H9 (cell line): ENCODE results near the gene MRAS. TPM values are rescaled to one million over a fixed set of nuclear protein-coding genes. Genes with fewer than 3 reads are reported as not detected.

Experiments used
- DNase-seq: peaks from one replicate; pipeline ENCODE4 v3.0.0-alpha.2; 2017
- H2AFZ ChIP-seq: one replicate; pipeline ENCODE4 v1.6.1; 2013; ENCODE audit warnings: mild to moderate bottlenecking, low read length, control low read depth, moderate library complexity
- H2AK5ac ChIP-seq: 2 replicates; pipeline ENCODE4 v1.6.1; 2013; ENCODE audit warnings: low read length, control low read depth, mixed read lengths; ENCODE audit not compliant: insufficient read length
- H2BK120ac ChIP-seq: one replicate; pipeline ENCODE4 v1.6.1; 2013; ENCODE audit warnings: low read depth, mild to moderate bottlenecking, low read length, control low read depth, inconsistent platforms; ENCODE audit not compliant: poor library complexity, severe bottlenecking
- H2BK12ac ChIP-seq: 2 replicates; pipeline ENCODE4 v1.6.1; 2013; ENCODE audit warnings: low read length, control low read depth, mixed read lengths, low read depth; ENCODE audit not compliant: insufficient read length
- H2BK15ac ChIP-seq: 2 replicates; pipeline ENCODE4 v1.6.1; 2013; ENCODE audit warnings: low read depth, low read length, control low read depth
- H2BK20ac ChIP-seq: one replicate; pipeline ENCODE4 v1.6.1; 2013; ENCODE audit warnings: low read depth, mild to moderate bottlenecking, low read length, control low read depth, inconsistent platforms; ENCODE audit not compliant: poor library complexity, severe bottlenecking
- H2BK5ac ChIP-seq: 2 replicates; pipeline ENCODE4 v1.6.1; 2013; ENCODE audit warnings: low read length, control low read depth, mixed read lengths; ENCODE audit not compliant: insufficient read length
- H3K14ac ChIP-seq: 2 replicates; pipeline ENCODE4 v1.6.1; 2013; ENCODE audit warnings: low read length, control low read depth; ENCODE audit not compliant: insufficient read depth
- H3K18ac ChIP-seq: 2 replicates; pipeline ENCODE4 v1.6.1; 2013; ENCODE audit warnings: low read depth, mild to moderate bottlenecking, mixed read lengths, low read length, control low read depth; ENCODE audit not compliant: insufficient read length
- H3K23ac ChIP-seq: 2 replicates; pipeline ENCODE4 v1.6.1; 2013; ENCODE audit warnings: low read length, control low read depth, mixed read lengths, low read depth; ENCODE audit not compliant: insufficient read length
- H3K23me2 ChIP-seq: 2 replicates; pipeline ENCODE4 v1.6.1; 2013; ENCODE audit warnings: low read depth, mild to moderate bottlenecking, mixed read lengths, low read length, control low read depth; ENCODE audit not compliant: insufficient read length, poor library complexity, severe bottlenecking
- H3K27ac ChIP-seq: 2 replicates; pipeline ENCODE4 v1.5.1; 2013; ENCODE audit warnings: low read length, control low read depth, mixed read lengths, low read depth; ENCODE audit not compliant: insufficient read length
- H3K27me3 ChIP-seq: 2 replicates; pipeline ENCODE4 v1.6.1; 2013; ENCODE audit warnings: low read length, control low read depth, inconsistent platforms; ENCODE audit not compliant: insufficient read depth
- H3K4ac ChIP-seq: 2 replicates; pipeline ENCODE4 v1.6.1; 2013; ENCODE audit warnings: low read depth, mild to moderate bottlenecking, control low read depth, inconsistent platforms, low read length, moderate library complexity
- H3K4me1 ChIP-seq: 2 replicates; pipeline ENCODE4 v1.6.1; 2013; ENCODE audit warnings: low read length, control low read depth, inconsistent platforms; ENCODE audit not compliant: insufficient read depth
- H3K4me2 ChIP-seq: 2 replicates; pipeline ENCODE4 v1.6.1; 2013; ENCODE audit warnings: low read length, control low read depth, mixed read lengths; ENCODE audit not compliant: insufficient read length, insufficient read depth
- H3K56ac ChIP-seq: 2 replicates; pipeline ENCODE4 v1.6.1; 2013; ENCODE audit warnings: low read depth, mild to moderate bottlenecking, mixed read lengths, low read length, control low read depth; ENCODE audit not compliant: insufficient read length
- H3K79me1 ChIP-seq: 2 replicates; pipeline ENCODE4 v1.6.1; 2013; ENCODE audit warnings: low read depth, mild to moderate bottlenecking, moderate library complexity, low read length, control low read depth, inconsistent platforms; ENCODE audit not compliant: insufficient read depth, poor library complexity, severe bottlenecking
- H3K79me2 ChIP-seq: 2 replicates; pipeline ENCODE4 v1.6.1; 2013; ENCODE audit warnings: low read length, control low read depth, inconsistent platforms; ENCODE audit not compliant: insufficient read depth
- H3K9ac ChIP-seq: 2 replicates; pipeline ENCODE4 v1.6.1; 2013; ENCODE audit warnings: low read length, control low read depth, mixed read lengths; ENCODE audit not compliant: insufficient read length; ENCODE audit errors: extremely low read depth
- H3K9me3 ChIP-seq: one replicate; pipeline ENCODE4 v1.6.1; 2013; ENCODE audit warnings: low read depth, low read length, inconsistent platforms; ENCODE audit not compliant: control insufficient read depth
- H3T11ph ChIP-seq: one replicate; pipeline ENCODE4 v1.6.1; 2013; ENCODE audit warnings: mild to moderate bottlenecking, low read length, control low read depth, inconsistent platforms
- H4K20me1 ChIP-seq: one replicate; pipeline ENCODE4 v1.6.1; 2013; ENCODE audit not compliant: control insufficient read depth, insufficient read length, insufficient read depth
- H4K5ac ChIP-seq: 2 replicates; pipeline ENCODE4 v1.6.1; 2013; ENCODE audit warnings: low read depth, mild to moderate bottlenecking, mixed read lengths, low read length, control low read depth; ENCODE audit not compliant: insufficient read length
- H4K8ac ChIP-seq: replicated peaks from 2 replicates; pipeline ENCODE4 v1.6.1; 2013; ENCODE audit warnings: low read length, control low read depth, mixed read lengths, low read depth; ENCODE audit not compliant: insufficient read length
- H4K91ac ChIP-seq: 2 replicates; pipeline ENCODE4 v1.6.1; 2013; ENCODE audit warnings: low read depth, mild to moderate bottlenecking, moderate library complexity, mixed read lengths, low read length, control low read depth; ENCODE audit not compliant: insufficient read length
- H3K27ac Mint-ChIP-seq, 3 experiments: 2 replicates in 2 of 3; 3 replicates in 1 of 3; pipeline ENCODE4 v1.8.0; 2020 to 2021; ENCODE audit warnings: mixed read lengths in 3 of 3, mild to moderate bottlenecking in 1 of 3, moderate library complexity in 1 of 3
- H3K27me3 Mint-ChIP-seq: 2 replicates; pipeline ENCODE4 v1.8.0; 2021; ENCODE audit warnings: low read depth, mild to moderate bottlenecking, moderate library complexity, mixed read lengths
- H3K36me3 Mint-ChIP-seq, 3 experiments: 2 replicates in 2 of 3; 3 replicates in 1 of 3; pipeline ENCODE4 v1.8.0; 2020 to 2021; ENCODE audit warnings: low read depth in 3 of 3, mixed read lengths in 3 of 3; ENCODE audit not compliant: insufficient read depth in 1 of 3
- H3K4me1 Mint-ChIP-seq, 2 experiments: 2 replicates each; pipeline ENCODE4 v1.8.0; 2020; ENCODE audit warnings: mixed read lengths in 2 of 2
- H3K4me3 Mint-ChIP-seq, 2 experiments: 2 replicates in 1 of 2; 3 replicates in 1 of 2; pipeline ENCODE4 v1.8.0; 2020 to 2021; ENCODE audit warnings: mild to moderate bottlenecking in 2 of 2, mixed read lengths in 2 of 2, moderate library complexity in 1 of 2
- H3K9me3 Mint-ChIP-seq, 2 experiments: 2 replicates in 1 of 2; 3 replicates in 1 of 2; pipeline ENCODE4 v1.8.0; 2020; ENCODE audit warnings: mild to moderate bottlenecking in 2 of 2, mixed read lengths in 2 of 2, moderate library complexity in 1 of 2
- CTCF ChIP-seq: fragments of 200-600 bp; sonication (generic); conservative IDR thresholded peaks from 3 replicates; pipeline ENCODE4 v1.8.0; 2021; ENCODE audit warnings: antibody characterized with exemption, mild to moderate bottlenecking
- WGBS: extraction: QIAGEN DNeasy Blood & Tissue Kit; methylation state at CpG from one replicate; pipeline ENCODE4 v1.1.7; 2013; ENCODE audit warnings: missing lambda C conversion rate, low lambda C conversion rate, mixed read lengths; ENCODE audit not compliant: insufficient read length; ENCODE audit errors: extremely low coverage; 5-methylcytosine and 5-hydroxymethylcytosine counted together
- total RNA-seq: library from RNA; stranded (reverse); gene quantifications from 2 replicates; pipeline ENCODE4 v1.2.1, GENCODE V29; 2021

The MRAS gene
- total RNA-seq, 1 experiment from 2014 or later = 10.9 TPM

- H3K18ac ChIP-seq = no peak overlapping the region
- no peak for TF ChIP-seq CTCF
Measured at GRCh38 chr3:138400651-138401070, 52.3 kb downstream of the MRAS start.

More at GRCh38 chr3:138400651-138401070, 52.3 kb downstream of the MRAS start:
- Histone ChIP-seq H2BK20ac (no peak overlapping the region), H2BK120ac (no peak overlapping the region), H4K5ac (no peak overlapping the region), H3K9me3 (no peaks in the 10 kb centered on the region), H3K56ac (no peak overlapping the region), H3K23me2 (peaks cover 3% of the 10 kb centered on the region), H2BK5ac (no peak overlapping the region), H3K23ac (no peak overlapping the region), H3K4ac (no peak overlapping the region), H2BK12ac (no peak overlapping the region), H4K20me1 (no peaks in the 10 kb centered on the region), H2BK15ac (no peak overlapping the region), H4K8ac (no peak overlapping the region), H3K79me1 (no peaks in the 10 kb centered on the region), H3K14ac (no peak overlapping the region), H3K79me2 (no peaks in the 10 kb centered on the region), H4K91ac (no peak overlapping the region), H3K27ac (no peak overlapping the region), H3K4me1 (no peaks in the 10 kb centered on the region; the same call in 1 of the 2 replicates), H2AFZ (no peak overlapping the region), H3K4me2 (no peak overlapping the region), H3T11ph (no peak overlapping the region), H3K27me3 (no peaks in the 10 kb centered on the region), H2AK5ac (no peak overlapping the region), H3K9ac (no peak overlapping the region)
- Mint-ChIP-seq H3K4me3 (no peak overlapping the region), H3K4me1 (peaks cover 28 to 42% of the 10 kb centered on the region in 2 experiments), H3K36me3 (peaks cover 25 to 42% (median 27%) of the 10 kb centered on the region in 3 experiments), H3K9me3 (no peaks in the 10 kb centered on the region), H3K27me3 (peaks cover 1% of the 10 kb centered on the region; the same call in 1 of the 2 replicates), H3K27ac (no peak overlapping the region; a peak in 2 of 7 replicates)
- no peak for DNase-seq
- no CpG with 5 or more reads among the region's 2 CpGs for WGBS
